ACC112 (cell line): ENCODE results near the gene MECR.

Experiments
- H2AFZ ChIP-seq: fragments of 200-600 bp; sonication (generic); one replicate; pipeline ENCODE4 v1.6.0; 2017; ENCODE audit warnings: antibody characterized with exemption, low read length; ENCODE audit not compliant: unreplicated experiment
- H3K27ac ChIP-seq: fragments of 200-600 bp; sonication (generic); 2 replicates; pipeline ENCODE4 v1.5.1; 2014; ENCODE audit warnings: low read depth, mild to moderate bottlenecking, antibody characterized with exemption, low read length, moderate library complexity
- H3K27me3 ChIP-seq: fragments of 200-600 bp; sonication (generic); 2 replicates; pipeline ENCODE4 v1.6.1; 2014; ENCODE audit warnings: mild to moderate bottlenecking, antibody characterized with exemption, low read length, moderate library complexity, mixed read lengths; ENCODE audit not compliant: insufficient read depth
- H3K36me3 ChIP-seq: fragments of 200-600 bp; sonication (generic); 2 replicates; pipeline ENCODE4 v1.6.1; 2016; ENCODE audit warnings: mild to moderate bottlenecking, antibody characterized with exemption, low read length, moderate library complexity, mixed read lengths; ENCODE audit not compliant: insufficient read depth
- H3K4me1 ChIP-seq: fragments of 200-600 bp; sonication (generic); one replicate; pipeline ENCODE4 v1.6.1; 2016; ENCODE audit warnings: low read length, mixed read lengths; ENCODE audit not compliant: insufficient read depth, unreplicated experiment, control insufficient read depth
- H3K4me3 ChIP-seq: fragments of 200-600 bp; sonication (generic); 2 replicates; pipeline ENCODE4 v1.5.1; 2014; ENCODE audit warnings: mild to moderate bottlenecking, low read depth, low read length
- H3K79me2 ChIP-seq: fragments of 200-600 bp; sonication (generic); one replicate; pipeline ENCODE4 v1.6.0; 2016; ENCODE audit warnings: low read length; ENCODE audit not compliant: control insufficient read depth, unreplicated experiment, insufficient read depth

Gene MECR

GRCh38 chr1:29255134-29255666 lies 24.5 kb upstream of the MECR start:
- no peaks in the 10 kb centered on the region for H3K27me3 ChIP-seq
- peaks cover 19% of the 10 kb centered on the region for H3K4me1 ChIP-seq
- no peak overlapping the region for H2AFZ ChIP-seq
- H3K27ac ChIP-seq, result no peak overlapping the region
- H3K36me3 ChIP-seq, result no peaks in the 10 kb centered on the region
- no peaks in the 10 kb centered on the region for H3K79me2 ChIP-seq
- no peak overlapping the region for H3K4me3 ChIP-seq

- H3K4me1 ChIP-seq, result peaks cover 19% of the 10 kb centered on the region
- H3K27ac ChIP-seq, result no peak overlapping the region
- no peaks in the 10 kb centered on the region for H3K79me2 ChIP-seq
- H2AFZ ChIP-seq, result no peak overlapping the region
- no peaks in the 10 kb centered on the region for H3K36me3 ChIP-seq
- H3K27me3 ChIP-seq, result no peaks in the 10 kb centered on the region
- H3K4me3 ChIP-seq, result no peak overlapping the region
Measured at GRCh38 chr1:29254346-29254745, 23.6 kb upstream of the MECR start.

GRCh38 chr1:29253180-29253579 lies 22.4 kb upstream of the MECR start:
- peaks cover 19% of the 10 kb centered on the region for H3K4me1 ChIP-seq
- H3K4me3 ChIP-seq, result no peak overlapping the region
- H3K36me3 ChIP-seq, result no peaks in the 10 kb centered on the region
- H3K79me2 ChIP-seq, result no peaks in the 10 kb centered on the region
- no peak overlapping the region for H3K27ac ChIP-seq
- no peak overlapping the region for H2AFZ ChIP-seq
- no peaks in the 10 kb centered on the region for H3K27me3 ChIP-seq

- Histone ChIP-seq H3K79me2 (no peaks in the 10 kb centered on the region), H3K4me3 (no peak overlapping the region), H3K27ac (no peak overlapping the region), H3K4me1 (peaks cover 2% of the 10 kb centered on the region), H3K27me3 (no peaks in the 10 kb centered on the region), H2AFZ (no peak overlapping the region), H3K36me3 (no peaks in the 10 kb centered on the region)
Measured at GRCh38 chr1:29251164-29252124, 20.7 kb upstream of the MECR start.

GRCh38 chr1:29249951-29250581 lies 19.3 kb upstream of the MECR start:
- Histone ChIP-seq H3K27me3 (no peaks in the 10 kb centered on the region), H2AFZ (no peak overlapping the region), H3K4me3 (no peak overlapping the region), H3K79me2 (no peaks in the 10 kb centered on the region), H3K27ac (no peak overlapping the region), H3K4me1 (no peaks in the 10 kb centered on the region), H3K36me3 (no peaks in the 10 kb centered on the region)

- Histone ChIP-seq H2AFZ (no peak overlapping the region), H3K27me3 (no peaks in the 10 kb centered on the region), H3K36me3 (no peaks in the 10 kb centered on the region), H3K4me3 (no peak overlapping the region), H3K4me1 (no peaks in the 10 kb centered on the region), H3K27ac (no peak overlapping the region), H3K79me2 (no peaks in the 10 kb centered on the region)
Measured at GRCh38 chr1:29249170-29249691, 18.5 kb upstream of the MECR start.

- Histone ChIP-seq H2AFZ (no peak overlapping the region), H3K27me3 (no peaks in the 10 kb centered on the region), H3K79me2 (no peaks in the 10 kb centered on the region), H3K27ac (no peak overlapping the region), H3K36me3 (no peaks in the 10 kb centered on the region), H3K4me3 (no peak overlapping the region), H3K4me1 (no peaks in the 10 kb centered on the region)
Measured at GRCh38 chr1:29248409-29248808, 17.7 kb upstream of the MECR start.

- no peak overlapping the region for H3K27ac ChIP-seq
- no peak overlapping the region for H3K4me3 ChIP-seq
- no peaks in the 10 kb centered on the region for H3K36me3 ChIP-seq
- H3K27me3 ChIP-seq, result no peaks in the 10 kb centered on the region
- no peaks in the 10 kb centered on the region for H3K79me2 ChIP-seq
- H3K4me1 ChIP-seq, result no peaks in the 10 kb centered on the region
- H2AFZ ChIP-seq, result no peak overlapping the region
Measured at GRCh38 chr1:29247571-29248273, 17.0 kb upstream of the MECR start.

GRCh38 chr1:29247044-29247443 lies 16.3 kb upstream of the MECR start:
- no peaks in the 10 kb centered on the region for H3K4me1 ChIP-seq
- no peaks in the 10 kb centered on the region for H3K27me3 ChIP-seq
- no peaks in the 10 kb centered on the region for H3K79me2 ChIP-seq
- no peak overlapping the region for H3K27ac ChIP-seq
- H2AFZ ChIP-seq, result no peak overlapping the region
- H3K4me3 ChIP-seq, result no peak overlapping the region
- H3K36me3 ChIP-seq, result no peaks in the 10 kb centered on the region

- Histone ChIP-seq H3K36me3 (no peaks in the 10 kb centered on the region), H3K4me1 (no peaks in the 10 kb centered on the region), H2AFZ (no peak overlapping the region), H3K4me3 (no peak overlapping the region), H3K79me2 (no peaks in the 10 kb centered on the region), H3K27me3 (no peaks in the 10 kb centered on the region), H3K27ac (no peak overlapping the region)
Measured at GRCh38 chr1:29245876-29246275, 15.1 kb upstream of the MECR start.
